ENCODE data around the gene TESK2.

DNA sequence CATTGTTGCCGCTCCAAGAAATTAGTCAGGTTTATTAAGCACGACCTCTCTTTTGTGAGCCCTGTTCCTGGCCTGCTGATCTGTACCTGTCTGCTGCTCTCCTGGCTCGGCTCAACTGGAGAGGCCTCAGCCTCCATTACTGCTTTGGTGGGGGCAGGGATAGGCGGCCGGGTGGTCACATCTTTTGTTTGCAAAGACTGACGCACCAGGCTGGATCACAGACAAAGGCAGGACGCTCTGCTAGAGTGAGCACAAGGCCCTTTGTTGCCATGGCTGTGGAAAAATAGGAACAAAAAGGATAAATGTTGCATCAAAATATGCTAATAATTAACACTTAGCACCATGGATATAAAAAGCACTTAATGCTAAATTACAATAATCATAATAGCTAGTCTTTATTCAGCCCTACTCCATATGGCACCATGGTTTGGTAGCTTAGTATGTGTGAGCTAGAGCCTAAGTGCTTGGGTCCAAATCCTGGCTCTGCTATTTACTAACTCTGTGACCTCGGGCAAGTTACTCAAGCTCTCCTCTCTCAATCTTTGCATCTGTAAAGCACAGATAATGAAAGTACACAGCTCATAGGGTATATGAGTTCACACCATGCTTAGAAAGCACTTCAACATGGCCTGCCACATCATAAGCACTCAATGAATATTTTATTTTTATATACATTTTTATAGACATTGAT lies 193.2 kb downstream of the TESK2 start:
- TF ChIP-seq, protein P1, sequence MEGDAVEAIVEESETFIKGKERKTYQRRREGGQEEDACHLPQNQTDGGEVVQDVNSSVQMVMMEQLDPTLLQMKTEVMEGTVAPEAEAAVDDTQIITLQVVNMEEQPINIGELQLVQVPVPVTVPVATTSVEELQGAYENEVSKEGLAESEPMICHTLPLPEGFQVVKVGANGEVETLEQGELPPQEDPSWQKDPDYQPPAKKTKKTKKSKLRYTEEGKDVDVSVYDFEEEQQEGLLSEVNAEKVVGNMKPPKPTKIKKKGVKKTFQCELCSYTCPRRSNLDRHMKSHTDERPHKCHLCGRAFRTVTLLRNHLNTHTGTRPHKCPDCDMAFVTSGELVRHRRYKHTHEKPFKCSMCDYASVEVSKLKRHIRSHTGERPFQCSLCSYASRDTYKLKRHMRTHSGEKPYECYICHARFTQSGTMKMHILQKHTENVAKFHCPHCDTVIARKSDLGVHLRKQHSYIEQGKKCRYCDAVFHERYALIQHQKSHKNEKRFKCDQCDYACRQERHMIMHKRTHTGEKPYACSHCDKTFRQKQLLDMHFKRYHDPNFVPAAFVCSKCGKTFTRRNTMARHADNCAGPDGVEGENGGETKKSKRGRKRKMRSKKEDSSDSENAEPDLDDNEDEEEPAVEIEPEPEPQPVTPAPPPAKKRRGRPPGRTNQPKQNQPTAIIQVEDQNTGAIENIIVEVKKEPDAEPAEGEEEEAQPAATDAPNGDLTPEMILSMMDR (IDR thresholded peaks at IDR 0.05): no peak
- TF ChIP-seq, protein P2, sequence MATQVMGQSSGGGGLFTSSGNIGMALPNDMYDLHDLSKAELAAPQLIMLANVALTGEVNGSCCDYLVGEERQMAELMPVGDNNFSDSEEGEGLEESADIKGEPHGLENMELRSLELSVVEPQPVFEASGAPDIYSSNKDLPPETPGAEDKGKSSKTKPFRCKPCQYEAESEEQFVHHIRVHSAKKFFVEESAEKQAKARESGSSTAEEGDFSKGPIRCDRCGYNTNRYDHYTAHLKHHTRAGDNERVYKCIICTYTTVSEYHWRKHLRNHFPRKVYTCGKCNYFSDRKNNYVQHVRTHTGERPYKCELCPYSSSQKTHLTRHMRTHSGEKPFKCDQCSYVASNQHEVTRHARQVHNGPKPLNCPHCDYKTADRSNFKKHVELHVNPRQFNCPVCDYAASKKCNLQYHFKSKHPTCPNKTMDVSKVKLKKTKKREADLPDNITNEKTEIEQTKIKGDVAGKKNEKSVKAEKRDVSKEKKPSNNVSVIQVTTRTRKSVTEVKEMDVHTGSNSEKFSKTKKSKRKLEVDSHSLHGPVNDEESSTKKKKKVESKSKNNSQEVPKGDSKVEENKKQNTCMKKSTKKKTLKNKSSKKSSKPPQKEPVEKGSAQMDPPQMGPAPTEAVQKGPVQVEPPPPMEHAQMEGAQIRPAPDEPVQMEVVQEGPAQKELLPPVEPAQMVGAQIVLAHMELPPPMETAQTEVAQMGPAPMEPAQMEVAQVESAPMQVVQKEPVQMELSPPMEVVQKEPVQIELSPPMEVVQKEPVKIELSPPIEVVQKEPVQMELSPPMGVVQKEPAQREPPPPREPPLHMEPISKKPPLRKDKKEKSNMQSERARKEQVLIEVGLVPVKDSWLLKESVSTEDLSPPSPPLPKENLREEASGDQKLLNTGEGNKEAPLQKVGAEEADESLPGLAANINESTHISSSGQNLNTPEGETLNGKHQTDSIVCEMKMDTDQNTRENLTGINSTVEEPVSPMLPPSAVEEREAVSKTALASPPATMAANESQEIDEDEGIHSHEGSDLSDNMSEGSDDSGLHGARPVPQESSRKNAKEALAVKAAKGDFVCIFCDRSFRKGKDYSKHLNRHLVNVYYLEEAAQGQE (IDR thresholded peaks at IDR 0.05; ENCODE audit: low read depth, low read length): no peak
